ENCODE results near the gene DDHD1.
"Not testable (repeated sequence)": the region's sequence is repeated elsewhere in the genome, so short reads cannot be mapped to it uniquely, and the experiment has no call there.

DDHD1 gene

GRCh38 chr14:53151523-53152183 lies 1.5 kb downstream of the DDHD1 start:
- peak; percentile 11 to 56 (median 32) for DNase-seq

GRCh38 chr14:53149668-53150316 lies 3.3 kb downstream of the DDHD1 start:
- no peak for DNase-seq

- DNase-seq = no peak
These were observed 4.5 kb downstream of the DDHD1 start for GRCh38 chr14:53148671-53149070.

- DNase-seq = no peak
These were observed 5.2 kb downstream of the DDHD1 start for GRCh38 chr14:53147893-53148292.

DNA sequence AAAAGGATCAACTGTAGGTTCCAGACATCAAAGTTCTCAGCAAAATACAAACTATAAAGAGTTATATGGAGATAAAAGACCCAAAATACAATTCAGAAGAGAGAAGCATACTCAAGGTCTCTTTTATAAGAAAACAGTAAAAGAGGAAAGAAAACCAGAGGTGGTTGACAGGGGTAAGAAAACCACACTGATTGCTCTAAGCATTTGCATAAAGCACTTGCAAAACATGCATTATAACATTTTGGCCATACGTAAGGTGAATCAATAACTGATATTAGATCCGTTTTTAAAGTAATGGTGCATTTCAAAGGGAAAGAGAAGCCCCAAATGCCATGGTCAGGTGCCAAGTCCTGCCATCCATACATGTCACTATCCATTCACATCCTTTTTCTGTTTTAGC lies 5.9 kb downstream of the DDHD1 start:
- no peak for DNase-seq

- DNase-seq = no peak
These were observed 6.4 kb downstream of the DDHD1 start for GRCh38 chr14:53146739-53147138.

- DNase-seq = no peak
These were observed 8.9 kb downstream of the DDHD1 start for GRCh38 chr14:53144244-53144643.

DNA sequence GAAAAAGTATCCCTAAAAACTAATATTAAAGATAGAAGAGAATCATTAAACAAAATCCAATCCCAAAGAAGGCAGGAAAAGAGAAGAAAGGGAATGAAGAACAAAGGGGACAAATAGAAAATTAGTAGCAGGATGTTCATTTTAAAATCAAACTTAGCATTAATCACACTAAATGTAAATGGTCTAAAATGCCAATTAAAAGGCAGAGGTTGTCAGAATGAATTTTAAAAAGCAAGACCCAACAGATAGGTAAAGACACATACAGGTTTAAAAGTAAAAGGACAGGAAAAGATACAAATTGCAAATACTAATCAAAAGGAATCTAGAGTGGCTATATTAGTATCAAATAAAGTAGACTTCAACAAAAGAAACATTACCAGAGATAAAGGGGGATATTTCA lies 12.5 kb downstream of the DDHD1 start:
- DNase-seq = no peak

GRCh38 chr14:53137568-53138203 lies 15.4 kb downstream of the DDHD1 start:
- DNase-seq = no peak

GRCh38 chr14:53130491-53130890 lies 22.6 kb downstream of the DDHD1 start:
- not testable (repeated sequence) for DNase-seq

DNA sequence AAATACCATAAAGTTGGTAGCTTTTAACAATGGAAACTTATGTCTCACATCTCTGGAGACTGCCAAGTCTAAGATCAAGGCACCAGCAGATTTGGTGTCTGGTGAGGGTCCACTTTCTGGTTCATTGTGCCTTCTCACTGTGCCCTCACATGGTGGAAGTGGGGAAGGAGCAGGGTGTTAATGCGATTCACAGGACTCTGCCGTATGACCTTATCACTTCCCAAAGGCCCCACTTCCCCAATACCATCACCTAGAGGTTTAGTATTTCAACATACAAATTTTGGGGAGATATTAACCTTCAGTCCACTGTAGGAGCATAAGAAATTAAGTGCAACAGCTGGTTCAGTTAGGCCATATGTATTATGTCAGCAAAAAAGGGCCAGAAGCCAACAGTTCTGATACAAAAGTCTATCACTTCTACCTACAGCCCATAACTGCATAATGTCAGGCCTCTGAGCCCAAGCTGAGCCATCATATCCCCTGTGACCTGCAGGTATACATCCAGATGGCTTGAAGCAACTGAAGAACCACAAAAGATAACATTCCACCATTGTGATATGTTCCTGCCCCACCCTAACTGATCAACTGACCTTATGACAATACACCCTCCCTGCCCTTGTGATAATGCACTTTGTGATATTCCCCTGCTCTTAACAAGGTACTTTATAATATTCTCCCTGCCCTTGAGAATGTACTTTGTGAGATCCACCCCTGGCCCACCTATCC lies 24.7 kb downstream of the DDHD1 start:
- no peak for DNase-seq

DNA sequence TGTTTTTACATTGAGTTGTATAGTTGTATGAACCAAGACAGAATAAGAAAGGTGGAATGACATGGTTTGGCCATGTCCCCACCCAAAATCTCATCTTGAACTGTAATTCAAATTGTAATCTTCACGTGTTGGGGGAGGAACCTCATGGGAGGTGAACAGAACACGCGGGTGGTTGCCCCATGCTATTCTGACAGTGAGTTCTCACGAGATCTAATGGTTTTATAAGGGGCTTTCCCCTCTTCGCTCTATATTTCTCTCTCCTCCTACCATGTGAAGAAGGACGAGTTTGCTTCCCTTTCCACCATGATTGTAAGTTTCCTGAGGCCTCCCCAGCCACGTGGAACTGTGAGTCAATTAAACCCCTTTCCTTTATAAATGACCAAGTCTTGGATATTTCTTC lies 25.3 kb downstream of the DDHD1 start:
- no peak for DNase-seq

GRCh38 chr14:53127151-53127550 lies 26.0 kb downstream of the DDHD1 start:
- DNase-seq = no peak

- no peak for DNase-seq
These were observed 26.4 kb downstream of the DDHD1 start for GRCh38 chr14:53126731-53127130.

- DNase-seq = no peak
These were observed 28.3 kb downstream of the DDHD1 start for GRCh38 chr14:53124786-53125185.

DNA sequence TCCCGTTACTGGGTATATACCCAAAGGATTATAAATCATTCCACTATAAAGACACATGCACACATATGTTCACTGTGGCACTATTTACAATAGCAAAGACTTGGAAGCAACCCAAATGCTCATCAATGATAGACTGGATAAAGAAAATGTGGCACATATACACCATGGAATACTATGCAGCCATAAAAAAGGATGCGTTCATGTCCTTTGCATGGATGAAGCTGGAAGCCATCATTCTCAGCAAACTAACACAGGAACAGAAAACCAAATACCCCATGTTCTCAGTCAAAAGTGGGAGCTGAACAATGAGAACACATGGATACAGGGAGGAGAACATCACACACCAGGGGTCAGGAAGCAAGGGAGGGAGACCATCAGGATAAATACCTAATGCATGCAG lies 31.7 kb downstream of the DDHD1 start:
- DNase-seq = not testable (repeated sequence)

DNA sequence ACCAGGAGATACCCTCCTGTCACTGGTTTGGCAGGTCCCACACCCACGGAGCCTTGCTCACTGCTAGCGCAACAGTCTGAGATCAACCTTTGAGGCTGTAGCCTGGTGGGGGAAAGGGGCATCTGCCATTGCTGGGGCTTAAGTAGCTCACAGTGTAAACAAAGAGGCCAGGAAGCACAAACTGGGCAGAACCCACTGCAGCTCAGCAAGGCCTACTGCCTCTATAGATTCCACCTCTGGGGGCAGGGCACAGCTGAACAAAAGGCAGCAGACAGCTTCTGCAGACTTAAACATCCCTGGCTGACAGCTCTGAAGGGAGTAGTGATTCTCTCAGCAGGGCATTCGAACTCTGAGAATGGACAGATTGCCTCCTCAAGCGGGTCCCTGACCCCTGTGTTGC lies 35.6 kb downstream of the DDHD1 start:
- DNase-seq = not testable (repeated sequence)

- no peak for DNase-seq
These were observed 39.1 kb downstream of the DDHD1 start for GRCh38 chr14:53113989-53114388.

DNA sequence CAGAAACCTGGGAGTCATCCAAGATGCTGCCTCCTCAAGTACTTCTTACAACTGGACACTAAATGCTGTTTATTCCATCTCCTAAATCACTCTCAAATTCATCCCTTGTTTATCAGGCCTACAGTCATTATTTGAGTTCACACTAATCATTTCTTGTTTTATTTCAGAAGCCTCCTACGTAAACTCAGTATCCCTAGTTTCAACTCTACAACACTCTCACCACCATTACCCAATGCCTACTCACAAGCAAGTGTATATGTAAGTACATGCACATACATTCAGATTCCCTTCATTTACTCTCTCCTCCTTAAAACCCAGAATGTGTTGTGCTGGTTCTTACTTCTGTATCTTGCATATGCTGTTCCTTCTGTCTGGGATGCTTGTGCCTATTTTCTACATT lies 43.0 kb downstream of the DDHD1 start:
- no peak for DNase-seq

- DNase-seq = peak in 5 of 6 experiments; percentile 13 to 60 (median 51)
These were observed 43.8 kb downstream of the DDHD1 start for GRCh38 chr14:53109105-53110041.

DNA sequence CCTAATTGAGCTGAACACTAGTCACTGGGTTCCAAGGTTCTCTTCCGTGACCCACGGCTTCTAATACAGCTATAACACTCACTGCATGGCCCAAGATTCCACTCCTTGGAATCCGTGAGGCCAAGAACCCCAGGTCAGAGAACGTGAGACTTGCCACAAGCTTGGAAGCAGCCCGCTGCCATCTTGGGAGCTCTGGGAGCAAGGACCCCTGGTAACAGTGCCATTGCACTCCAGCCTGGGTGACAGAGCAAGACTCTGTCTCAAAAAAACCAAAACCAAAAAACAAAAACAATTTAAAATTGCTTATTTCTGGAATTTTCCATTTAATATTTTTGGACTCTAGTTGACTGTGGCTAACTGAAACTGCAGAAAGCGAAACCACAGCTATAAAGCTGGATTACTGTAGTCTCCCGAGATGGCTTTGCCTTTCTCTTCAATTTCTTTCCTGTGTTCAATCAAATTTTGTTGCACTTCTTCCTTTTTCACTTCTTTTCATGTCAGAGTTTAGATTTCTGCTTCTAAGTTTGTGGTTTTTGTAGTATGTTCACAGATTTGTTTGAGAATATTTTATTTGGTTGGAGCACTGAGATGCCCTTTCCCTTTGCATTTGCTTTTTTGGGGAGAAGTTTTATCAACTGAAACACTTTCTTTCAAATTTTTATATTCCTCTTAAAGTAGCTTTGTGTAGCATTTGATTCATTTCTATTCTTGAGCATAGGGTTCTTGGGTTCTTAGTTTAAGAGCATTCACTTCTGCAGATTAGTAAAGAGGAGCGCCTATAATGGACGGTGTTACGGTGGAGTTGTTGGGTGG lies 44.6 kb downstream of the DDHD1 start:
- DNase-seq = peak in 3 of 6 experiments; percentile 39 to 60 (median 56)

- no peak for DNase-seq
These were observed 46.4 kb downstream of the DDHD1 start for GRCh38 chr14:53106768-53107167.
